A549 (cell line): Measurements from ENCODE around the gene TUSC2. TPM values are rescaled to one million over a fixed set of nuclear protein-coding genes. Genes with fewer than 3 reads are reported as not detected.

Source experiments
- ATAC-seq, 2 experiments: fragments of 200-7000 bp in 1 of 2; fragments of >200 bp in 1 of 2; cut with Nextera tagmentation in 1 of 2; cut with Tn5 transposase in 1 of 2; 3 replicates each; pipeline versions ENCODE4 v1.8.0 to v1.9.1; 2018 to 2020; ENCODE audit warnings: mild to moderate bottlenecking in 1 of 2, moderate library complexity in 1 of 2
- CTCF ChIA-PET: fragments of 300-600 bp; sonication (Branson Sonifier 250); formaldehyde crosslinking; extraction: SDS; loops from one replicate; lab custom pipeline; 2021; ENCODE audit warnings: antibody characterized with exemption, inconsistent platforms; lab: Yijun Ruan, JAX
- POLR2A ChIA-PET: fragments of 350-600 bp; formaldehyde crosslinking; extraction: SDS; loops from one replicate; lab custom pipeline; 2021; ENCODE audit warnings: antibody characterized with exemption, inconsistent platforms; lab: Yijun Ruan, JAX
- DNase-seq, 2 experiments: peaks; one replicate each; pipeline versions ENCODE4 v3.0.0 to v3.0.0-alpha.2; 2011 to 2016; ENCODE audit warnings: low read depth in 1 of 2, low spot score in 1 of 2
- FAIRE-seq: peaks from 2 replicates; lab custom pipeline; 2011; peaks lifted over from hg19 to GRCh38; lab: Jason Lieb, UNC
- H3K27ac ChIP-seq, 2 experiments: fragments of >200 bp; sonication (Bioruptor Twin); formaldehyde crosslinking; 3 replicates each; pipeline ENCODE4 v1.5.1; 2016 to 2017
- H3K4me1 ChIP-seq: fragments of >200 bp; sonication (Bioruptor Twin); formaldehyde crosslinking; 3 replicates; pipeline ENCODE4 v1.6.1; 2016
- H3K4me2 ChIP-seq: fragments of >200 bp; sonication (Bioruptor Twin); formaldehyde crosslinking; 3 replicates; pipeline ENCODE4 v1.6.1; 2016
- H3K4me3 ChIP-seq: fragments of >200 bp; sonication (Bioruptor Twin); formaldehyde crosslinking; 3 replicates; pipeline ENCODE4 v1.5.1; 2016
- H3K9me3 ChIP-seq: fragments of >200 bp; sonication (Bioruptor Twin); formaldehyde crosslinking; 3 replicates; pipeline ENCODE4 v1.6.1; 2016
- CBX2 ChIP-seq: fragments of 200-600 bp; sonication (generic); IDR thresholded peaks from 2 replicates; pipeline ENCODE4 v1.6.1; 2016; ENCODE audit warnings: low read depth, mild to moderate bottlenecking, borderline replicate concordance
- EHF ChIP-seq: fragments of 250-450 bp; sonication (Bioruptor Pico); IDR thresholded peaks from 2 replicates; pipeline ENCODE4 v1.5.0; 2020; ENCODE audit warnings: mild to moderate bottlenecking
- EP300 ChIP-seq, 2 experiments: fragments of >200 bp; sonication (Bioruptor Twin); formaldehyde crosslinking; IDR thresholded peaks; 2 replicates in 1 of 2; 3 replicates in 1 of 2; pipeline ENCODE4 v1.6.1; 2016 to 2017
- ESRRA ChIP-seq: fragments of 150-350 bp; IDR thresholded peaks from 2 replicates; pipeline ENCODE4 v1.6.1; 2014; ENCODE audit warnings: mild to moderate bottlenecking, low read length, borderline replicate concordance
- FOSB ChIP-seq: fragments of 250-450 bp; sonication (Bioruptor Pico); IDR thresholded peaks from 2 replicates; pipeline ENCODE4 v1.5.0; 2020; ENCODE audit warnings: mild to moderate bottlenecking, moderate library complexity
- FOSL2 ChIP-seq, 2 experiments: fragments of 450-650 bp in 1 of 2; fragments of >200 bp in 1 of 2; sonication (Bioruptor Twin) in 1 of 2; formaldehyde crosslinking; IDR thresholded peaks; 2 replicates each; pipeline versions ENCODE4 v1.5.0 to v1.6.1; 2016 to 2020; ENCODE audit warnings: mild to moderate bottlenecking in 1 of 2, moderate library complexity in 1 of 2
- HOXA7 ChIP-seq: fragments of 250-450 bp; sonication (Bioruptor Pico); IDR thresholded peaks from 2 replicates; pipeline ENCODE4 v1.5.0; 2020; ENCODE audit warnings: mild to moderate bottlenecking, moderate library complexity
- HOXB5 ChIP-seq: fragments of 250-450 bp; sonication (Bioruptor Pico); IDR thresholded peaks from 2 replicates; pipeline ENCODE4 v1.5.0; 2020; ENCODE audit warnings: mild to moderate bottlenecking, moderate library complexity
- JUNB ChIP-seq: fragments of >200 bp; sonication (Bioruptor Twin); formaldehyde crosslinking; IDR thresholded peaks from 2 replicates; pipeline ENCODE4 v1.6.1; 2016
- KDM5A ChIP-seq: fragments of 200-600 bp; sonication (generic); IDR thresholded peaks from 2 replicates; pipeline ENCODE4 v1.6.1; 2016; ENCODE audit warnings: antibody characterized with exemption, mild to moderate bottlenecking
- MAFK ChIP-seq: fragments of 450-650 bp; IDR thresholded peaks from 2 replicates; pipeline ENCODE4 v1.6.1; 2014; ENCODE audit not compliant: partially characterized antibody
- NR3C1 ChIP-seq: fragments of >200 bp; sonication (Bioruptor Twin); formaldehyde crosslinking; IDR thresholded peaks from 3 replicates; pipeline ENCODE4 v1.6.1; 2017
- POLR2A ChIP-seq: IDR thresholded peaks from 2 replicates; pipeline ENCODE4 v1.6.1; 2012; ENCODE audit warnings: mild to moderate bottlenecking, low read length
- POLR2AphosphoS2 ChIP-seq: conservative IDR thresholded peaks from 2 replicates; pipeline ENCODE4 v1.6.1; 2012; ENCODE audit warnings: low read length, improper control_type of control experiment, inconsistent platforms
- RAD21 ChIP-seq, 2 experiments: fragments of >200 bp in 1 of 2; sonication (Bioruptor Twin) in 1 of 2; formaldehyde crosslinking in 1 of 2; IDR thresholded peaks in 1 of 2; conservative IDR thresholded peaks in 1 of 2; 2 replicates in 1 of 2; 3 replicates in 1 of 2; pipeline ENCODE4 v1.6.1; 2012 to 2018; ENCODE audit warnings: inconsistent platforms in 1 of 2
- RCOR1 ChIP-seq: fragments of 150-350 bp; IDR thresholded peaks from 2 replicates; pipeline ENCODE4 v1.6.1; 2014; ENCODE audit warnings: antibody characterized with exemption, low read length, low read depth
- RFX5 ChIP-seq: fragments of 450-650 bp; IDR thresholded peaks from 2 replicates; pipeline ENCODE4 v1.7.1; 2014; ENCODE audit warnings: antibody characterized with exemption, mild to moderate bottlenecking, moderate library complexity
- RNF2 ChIP-seq: fragments of 200-600 bp; sonication (generic); IDR thresholded peaks from 2 replicates; pipeline ENCODE4 v1.6.1; 2016; ENCODE audit warnings: low read depth, mild to moderate bottlenecking, antibody characterized with exemption, moderate library complexity, borderline replicate concordance
- ZC3H11A ChIP-seq: fragments of 450-650 bp; IDR thresholded peaks from 2 replicates; pipeline ENCODE4 v1.6.1; 2014; ENCODE audit warnings: antibody characterized with exemption, mild to moderate bottlenecking
- ZFP36 ChIP-seq: fragments of 450-650 bp; IDR thresholded peaks from 2 replicates; pipeline ENCODE4 v1.6.1; 2014; ENCODE audit warnings: borderline replicate concordance; ENCODE audit not compliant: partially characterized antibody
- WGBS: methylation state at CpG from one replicate; pipeline ENCODE4 v1.1.6; 2017; ENCODE audit errors: missing lambda C conversion rate; 5-methylcytosine and 5-hydroxymethylcytosine counted together
- polyA plus RNA-seq, 4 experiments: library from polyadenylated mRNA; depleted of rRNA in 3 of 4; stranded (reverse); fragments of >200 nt; fragmentation: RNase III in 1 of 4; extraction: RNeasy Plus Mini Kit Qiagen cat#74134 plus additional on column Dnase treatment in 1 of 4; gene quantifications; 2 replicates in 3 of 4; 3 replicates in 1 of 4; pipeline ENCODE4 v1.2.3, GENCODE V29; 2011 to 2017
- TF ChIP-seq, protein P1 (sequence below): IDR thresholded peaks from 2 replicates; pipeline ENCODE4 v1.6.1; 2012
- TF ChIP-seq, protein P2 (sequence below): fragments of 250-450 bp; sonication (Bioruptor Pico); IDR thresholded peaks from 2 replicates; pipeline ENCODE4 v1.5.0; 2020; ENCODE audit warnings: low read depth, mild to moderate bottlenecking, moderate library complexity
- TF ChIP-seq, protein P3 (sequence below): fragments of >200 bp; sonication (Bioruptor Twin); formaldehyde crosslinking; IDR thresholded peaks from 3 replicates; pipeline ENCODE4 v1.6.1; 2016

Gene TUSC2
- polyA plus RNA-seq, 2 of the 4 experiments (the other 2 are of a cell fraction) = 18.2 to 23.5 TPM

DNA sequence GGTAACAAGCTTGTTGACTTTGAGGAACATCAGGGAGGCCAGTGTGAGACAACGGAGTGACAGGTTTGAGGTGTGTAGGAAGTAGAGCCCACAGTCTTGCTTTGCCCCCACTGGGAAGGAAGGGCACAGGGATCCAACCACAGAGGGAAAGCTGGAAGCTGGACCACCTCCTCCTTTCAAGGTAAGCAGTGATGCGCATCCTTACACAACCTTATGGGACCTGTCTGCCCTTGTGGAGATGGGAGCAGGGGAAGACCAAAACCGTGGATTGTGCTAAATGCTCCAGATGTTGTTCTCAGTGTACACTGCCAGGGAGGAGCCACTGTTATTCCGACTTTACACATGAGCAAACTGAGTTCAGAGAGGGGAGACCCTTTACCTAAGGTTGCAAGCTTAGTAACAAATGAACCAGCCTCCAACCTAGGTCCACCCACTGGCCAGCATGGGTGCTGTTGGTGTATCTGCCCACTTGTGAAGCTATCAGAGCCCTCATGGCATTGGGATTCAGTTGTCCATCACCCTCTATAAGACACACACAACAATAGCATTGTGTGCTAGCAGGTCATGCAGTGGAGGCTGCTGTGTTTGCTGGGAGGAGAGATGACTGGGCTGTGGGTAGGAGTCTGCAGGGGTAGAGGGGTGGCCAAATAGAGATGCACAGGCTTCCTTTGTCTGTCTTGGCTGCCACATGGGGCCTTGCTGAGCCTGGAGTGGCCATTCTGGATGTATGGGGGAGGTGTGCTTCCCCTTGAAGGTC lies 49.7 kb downstream of the TUSC2 start:
- H3K4me2 ChIP-seq = no peak overlapping the region
- TF ChIP-seq KDM5A = no peak
- no peak for TF ChIP-seq JUNB
- no peak for TF ChIP-seq RNF2
- TF ChIP-seq ZFP36 = no peak
- no peak for TF ChIP-seq HOXB5 (CRISPR knock-in tag)
- no peak for TF ChIP-seq RCOR1
- TF ChIP-seq FOSB (CRISPR knock-in tag) = no peak
- no peak for TF ChIP-seq NR3C1
- no peak for TF ChIP-seq RAD21 (conservative IDR thresholded peaks at IDR 0.05 in 1 of 2, IDR thresholded peaks at IDR 0.05 in 1 of 2)
- TF ChIP-seq FOSL2 (IDR thresholded peaks at IDR 0.05) = no peak
- no peak for TF ChIP-seq FOSL2 (CRISPR knock-in tag; IDR thresholded peaks at IDR 0.05)
- TF ChIP-seq, all 56 proteins: peak for 0
- Histone ChIP-seq H3K27ac (no peak overlapping the region), H3K4me3 (no peak overlapping the region), H3K9me3 (no peaks in the 10 kb centered on the region), H3K4me1 (peaks cover under 1% of the 10 kb centered on the region; the same call in 1 of the 3 replicates)
- 76% methylated on average over 4 of the region's 4 CpGs for WGBS
- no peak for DNase-seq
- ChIA-PET POLR2A (interaction anchor here (0.6 to 1.4 kb wide), 2 partner anchors 13 to 43 kb away, joined by 5 read pairs; partner anchors contain the start of gene GNAI2), CTCF (interaction anchor here (1.4 to 8.0 kb wide), 7 partner anchors 10 to 84 kb away, joined by 4 to 67 read pairs (median 6); no protein-coding TSS in a partner anchor)
- ATAC-seq = peak; percentile 5 to 37; a peak in 4 of 6 replicates
- no peak for FAIRE-seq

DNA sequence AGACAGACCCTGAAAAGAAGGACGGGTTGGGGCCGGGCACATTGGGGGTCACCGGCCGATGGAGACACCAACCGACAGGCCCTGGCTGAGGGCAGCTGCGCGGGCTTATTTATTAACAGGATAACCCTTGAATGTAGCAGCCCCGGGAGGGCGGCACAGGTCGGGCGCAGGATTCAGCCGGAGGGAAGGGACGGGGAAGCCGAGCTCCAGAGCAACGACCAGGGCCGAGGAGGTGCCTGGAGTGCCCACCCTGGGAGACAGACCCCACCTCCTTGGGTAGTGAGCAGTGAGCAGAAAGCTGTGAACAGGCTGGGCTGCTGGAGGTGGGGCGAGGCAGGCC lies 51.3 kb downstream of the TUSC2 start:
- WGBS = 95% methylated on average over 17 of the region's 17 CpGs
- FAIRE-seq (no peak), DNase-seq (no peak), ATAC-seq (no peak)
- H3K4me2 ChIP-seq = no peak overlapping the region
- TF ChIP-seq, protein P1, sequence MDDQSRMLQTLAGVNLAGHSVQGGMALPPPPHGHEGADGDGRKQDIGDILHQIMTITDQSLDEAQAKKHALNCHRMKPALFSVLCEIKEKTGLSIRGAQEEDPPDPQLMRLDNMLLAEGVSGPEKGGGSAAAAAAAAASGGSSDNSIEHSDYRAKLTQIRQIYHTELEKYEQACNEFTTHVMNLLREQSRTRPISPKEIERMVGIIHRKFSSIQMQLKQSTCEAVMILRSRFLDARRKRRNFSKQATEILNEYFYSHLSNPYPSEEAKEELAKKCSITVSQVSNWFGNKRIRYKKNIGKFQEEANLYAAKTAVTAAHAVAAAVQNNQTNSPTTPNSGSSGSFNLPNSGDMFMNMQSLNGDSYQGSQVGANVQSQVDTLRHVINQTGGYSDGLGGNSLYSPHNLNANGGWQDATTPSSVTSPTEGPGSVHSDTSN = no peak
- TF ChIP-seq, protein P2, sequence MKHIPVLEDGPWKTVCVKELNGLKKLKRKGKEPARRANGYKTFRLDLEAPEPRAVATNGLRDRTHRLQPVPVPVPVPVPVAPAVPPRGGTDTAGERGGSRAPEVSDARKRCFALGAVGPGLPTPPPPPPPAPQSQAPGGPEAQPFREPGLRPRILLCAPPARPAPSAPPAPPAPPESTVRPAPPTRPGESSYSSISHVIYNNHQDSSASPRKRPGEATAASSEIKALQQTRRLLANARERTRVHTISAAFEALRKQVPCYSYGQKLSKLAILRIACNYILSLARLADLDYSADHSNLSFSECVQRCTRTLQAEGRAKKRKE (CRISPR knock-in tag) = no peak
- TF ChIP-seq EP300 (IDR thresholded peaks at IDR 0.05) (no peak), CBX2 (no peak), RNF2 (no peak), ESRRA (no peak), HOXA7 (CRISPR knock-in tag) (no peak), EHF (no peak), POLR2AphosphoS2 (no peak), MAFK (no peak), FOSB (CRISPR knock-in tag) (no peak), ZC3H11A (no peak), RFX5 (no peak), RCOR1 (no peak), POLR2A (no peak)
- TF ChIP-seq, protein P3, sequence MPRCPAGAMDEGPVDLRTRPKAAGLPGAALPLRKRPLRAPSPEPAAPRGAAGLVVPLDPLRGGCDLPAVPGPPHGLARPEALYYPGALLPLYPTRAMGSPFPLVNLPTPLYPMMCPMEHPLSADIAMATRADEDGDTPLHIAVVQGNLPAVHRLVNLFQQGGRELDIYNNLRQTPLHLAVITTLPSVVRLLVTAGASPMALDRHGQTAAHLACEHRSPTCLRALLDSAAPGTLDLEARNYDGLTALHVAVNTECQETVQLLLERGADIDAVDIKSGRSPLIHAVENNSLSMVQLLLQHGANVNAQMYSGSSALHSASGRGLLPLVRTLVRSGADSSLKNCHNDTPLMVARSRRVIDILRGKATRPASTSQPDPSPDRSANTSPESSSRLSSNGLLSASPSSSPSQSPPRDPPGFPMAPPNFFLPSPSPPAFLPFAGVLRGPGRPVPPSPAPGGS = no peak
- no peaks in the 10 kb centered on the region for H3K9me3 ChIP-seq
- H3K4me3 ChIP-seq = no peak overlapping the region
- H3K27ac ChIP-seq = no peak overlapping the region
- ChIA-PET POLR2A (no interaction called here), CTCF (interaction anchor here (0.7 to 8.0 kb wide), 7 partner anchors 12 to 82 kb away, joined by 3 to 67 read pairs (median 4); no protein-coding TSS in a partner anchor)
- peaks cover 7% of the 10 kb centered on the region; the same call in 1 of the 3 replicates for H3K4me1 ChIP-seq
